Endometrium (tissue), 2 donors: ENCODE data around the gene ITPR2.
A peak's percentile ranks its signal among the peaks of the same experiment; 100 is the strongest.
"Not testable (repeated sequence)": the region's sequence is repeated elsewhere in the genome, so short reads cannot be mapped to it uniquely, and the experiment has no call there.

Experiments used
- FAIRE-seq: peaks from 2 replicates; lab custom pipeline; 2012; peaks lifted over from hg19 to GRCh38; lab: Jason Lieb, UNC
- donor health status: control.
- donor health status: control.

ITPR2 gene

DNA sequence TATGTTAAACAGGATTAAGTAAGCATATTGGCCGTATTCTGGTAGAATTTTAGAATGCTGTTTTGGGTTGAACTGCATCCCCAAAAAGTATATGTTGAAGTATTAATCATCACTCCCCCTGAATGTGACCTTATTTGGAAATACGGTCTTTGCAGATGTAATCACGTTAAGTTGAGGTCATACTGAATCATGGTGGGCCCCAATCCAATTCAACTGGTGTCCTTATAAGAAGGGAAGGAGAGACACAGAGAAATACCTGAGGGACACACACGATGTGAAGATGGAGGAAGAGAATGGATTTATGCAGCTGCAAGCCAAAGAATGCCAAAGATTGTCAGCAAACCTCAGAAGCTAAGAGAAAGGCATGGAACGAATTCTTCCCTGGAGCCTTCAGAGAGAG is 268.6 kb downstream of the ITPR2 start:
- FAIRE-seq = no peak

DNA sequence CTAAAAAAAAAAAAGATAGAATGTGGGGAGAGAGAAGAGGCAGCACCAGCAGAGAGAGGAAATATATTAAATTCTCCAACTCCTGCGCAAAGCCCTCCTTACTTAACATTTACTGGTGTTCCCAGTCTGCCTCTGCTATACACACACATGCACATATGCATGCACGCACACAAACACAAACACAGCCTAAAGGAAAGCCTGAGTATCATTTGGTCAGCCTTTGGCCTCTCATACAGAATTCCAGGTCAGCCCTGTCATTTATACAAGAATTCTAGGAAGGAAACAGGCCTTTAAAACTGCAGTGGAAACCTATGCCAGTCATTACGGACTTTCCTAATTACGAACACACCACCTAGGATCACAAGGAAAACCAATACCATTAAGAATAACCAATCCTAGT is 269.4 kb downstream of the ITPR2 start:
- no peak for FAIRE-seq

- FAIRE-seq = no peak
Observed at GRCh38 chr12:26557326-26557725, 275.7 kb downstream of the ITPR2 start.

DNA sequence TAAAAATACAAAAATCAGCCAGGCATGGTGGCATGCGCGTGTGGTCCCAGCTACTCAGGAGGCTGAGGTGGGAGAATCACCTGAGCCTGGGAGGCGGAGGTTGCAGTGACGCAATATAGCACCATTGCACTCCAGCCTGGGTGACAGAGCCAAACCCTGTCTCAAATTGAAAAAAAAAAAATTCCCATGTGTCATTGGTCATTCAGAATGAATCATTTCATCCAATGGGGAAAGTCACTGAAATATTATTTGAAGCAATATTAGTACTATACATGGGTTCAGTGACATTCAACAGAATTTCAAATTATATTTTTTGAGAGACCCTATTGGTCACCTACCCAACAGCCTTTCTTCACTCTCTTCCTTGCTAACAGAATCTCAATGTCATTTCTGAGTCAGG is 276.1 kb downstream of the ITPR2 start:
- FAIRE-seq = no peak

DNA sequence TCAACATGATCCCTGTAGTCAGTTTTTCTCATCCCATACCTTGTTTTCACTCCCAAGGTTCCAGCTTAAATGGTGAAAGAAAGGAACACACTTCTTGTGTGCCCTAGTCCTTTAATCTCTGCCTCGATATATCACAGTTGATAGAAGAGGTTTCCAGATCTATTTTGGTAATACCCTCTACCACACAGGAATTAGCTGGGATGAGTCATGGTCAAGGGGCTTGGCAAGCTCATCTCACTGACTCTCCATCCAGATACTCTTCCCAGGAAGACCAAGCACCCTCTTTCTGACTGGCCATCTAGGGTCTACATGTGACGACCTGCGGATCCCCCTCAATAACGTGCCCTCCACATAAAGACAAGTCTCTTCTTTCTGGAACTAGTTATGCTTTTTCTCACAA is 277.9 kb downstream of the ITPR2 start:
- no peak for FAIRE-seq

DNA sequence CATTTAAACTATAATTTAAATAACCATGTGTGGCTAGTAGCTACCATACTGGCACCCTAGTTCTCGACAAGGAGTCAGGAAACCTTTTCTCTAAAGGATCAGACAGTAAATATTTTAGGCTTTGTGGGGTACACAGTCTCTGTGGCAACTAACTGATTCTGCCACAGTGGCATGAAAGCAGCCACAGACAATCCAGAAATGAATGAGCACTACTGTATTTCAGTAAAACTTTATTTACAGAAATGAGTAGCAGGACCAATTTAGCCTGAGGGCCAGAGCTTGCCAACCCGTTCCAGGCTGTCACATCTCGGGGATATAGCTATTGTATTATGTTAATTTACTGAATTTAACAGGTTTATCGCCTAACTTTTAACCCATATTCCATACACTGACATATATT is 278.7 kb downstream of the ITPR2 start:
- no peak for FAIRE-seq

DNA sequence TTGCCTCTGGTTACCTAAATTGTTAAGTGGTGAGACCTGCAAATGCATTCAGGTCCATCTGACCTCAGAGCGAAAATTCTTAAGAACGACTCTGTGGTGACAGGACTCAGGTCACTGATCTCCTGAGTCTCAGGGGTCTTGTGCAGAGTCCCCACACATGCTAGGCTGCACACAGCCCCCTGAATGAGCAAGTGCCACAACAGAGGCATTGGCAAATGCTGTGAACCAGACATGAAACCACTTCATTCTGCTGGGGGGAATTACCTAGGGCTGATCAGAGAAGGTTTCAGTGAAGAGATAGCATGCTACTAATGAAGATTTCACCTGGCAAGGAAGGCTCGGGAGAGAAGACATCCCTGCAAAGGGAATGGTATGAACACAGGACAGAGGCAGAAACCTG is 281.6 kb downstream of the ITPR2 start:
- no peak for FAIRE-seq

DNA sequence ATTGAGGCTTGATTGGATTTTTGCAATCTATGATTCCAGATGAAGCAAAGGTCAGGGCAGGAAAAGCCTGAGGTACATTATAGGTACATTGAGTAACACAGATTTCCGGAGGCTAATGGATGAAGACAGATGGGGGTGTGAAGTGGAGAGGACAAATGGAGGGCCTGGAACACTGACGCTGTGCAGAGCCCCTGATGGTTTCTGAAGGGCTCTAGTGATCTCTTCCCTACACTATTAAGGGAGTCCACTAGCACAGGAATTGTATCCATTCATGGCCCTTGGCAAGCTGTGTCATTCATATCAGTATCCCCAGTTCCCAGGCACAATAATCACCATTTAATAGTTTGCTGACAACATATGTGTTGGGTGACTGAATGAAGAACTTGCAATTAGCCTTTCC is 284.8 kb downstream of the ITPR2 start:
- FAIRE-seq = no peak

DNA sequence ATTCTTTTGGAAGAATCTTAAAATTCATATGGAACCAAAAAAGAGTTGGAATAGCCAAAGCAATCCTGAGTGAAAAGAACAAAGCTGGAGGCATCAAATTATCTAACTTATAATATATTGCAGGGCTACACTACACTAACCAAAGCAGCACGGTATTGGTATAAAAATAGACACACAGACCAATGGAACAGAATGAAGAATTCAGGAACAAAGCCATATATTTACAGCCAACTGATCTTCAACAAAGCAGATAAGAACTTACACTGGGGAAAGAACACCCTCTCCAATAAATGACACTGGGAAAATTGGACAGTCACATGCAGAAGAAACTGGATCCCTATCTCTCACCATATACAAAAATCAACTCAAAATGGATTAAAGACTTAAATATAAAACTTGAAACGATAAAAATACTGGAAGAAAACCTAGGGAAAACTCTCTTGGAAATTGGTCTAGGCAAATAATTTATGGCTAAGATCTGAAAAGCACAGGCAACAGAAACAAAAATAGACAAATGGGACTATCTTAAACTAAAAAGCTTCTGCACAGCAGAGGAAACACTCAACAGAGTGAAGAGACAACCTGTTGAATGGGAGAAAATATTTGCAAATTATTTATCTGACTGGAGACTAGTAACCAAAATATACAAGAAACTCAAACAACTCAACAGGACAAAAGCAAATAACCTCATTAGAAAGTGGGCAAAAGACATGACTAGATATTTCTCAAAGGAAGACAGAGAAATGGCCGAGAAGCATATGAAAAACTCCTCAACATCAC is 286.3 kb downstream of the ITPR2 start:
- FAIRE-seq = no peak

GRCh38 chr12:26539131-26539530 is 293.9 kb downstream of the ITPR2 start:
- no peak for FAIRE-seq

DNA sequence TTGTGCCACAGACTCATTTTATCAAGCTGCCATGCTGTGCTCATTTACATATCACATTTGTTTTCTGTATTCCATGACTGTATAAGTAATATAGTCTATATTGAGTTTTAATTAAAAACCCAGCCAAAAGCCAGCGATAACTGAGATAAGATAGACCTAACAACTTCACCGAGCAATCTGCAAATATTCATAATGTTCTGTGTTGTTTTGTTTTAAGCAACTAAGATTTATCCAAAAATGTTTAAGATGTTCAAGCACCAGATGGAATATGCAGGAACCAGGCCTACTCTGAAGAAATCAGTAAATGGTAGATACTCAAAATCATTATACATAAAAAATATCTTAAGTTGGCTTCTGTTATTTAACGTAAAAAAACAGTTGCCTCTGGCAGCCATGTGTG is 295.3 kb downstream of the ITPR2 start:
- no peak for FAIRE-seq

- no peak for FAIRE-seq
Observed at GRCh38 chr12:26537126-26537525, 295.9 kb downstream of the ITPR2 start.

DNA sequence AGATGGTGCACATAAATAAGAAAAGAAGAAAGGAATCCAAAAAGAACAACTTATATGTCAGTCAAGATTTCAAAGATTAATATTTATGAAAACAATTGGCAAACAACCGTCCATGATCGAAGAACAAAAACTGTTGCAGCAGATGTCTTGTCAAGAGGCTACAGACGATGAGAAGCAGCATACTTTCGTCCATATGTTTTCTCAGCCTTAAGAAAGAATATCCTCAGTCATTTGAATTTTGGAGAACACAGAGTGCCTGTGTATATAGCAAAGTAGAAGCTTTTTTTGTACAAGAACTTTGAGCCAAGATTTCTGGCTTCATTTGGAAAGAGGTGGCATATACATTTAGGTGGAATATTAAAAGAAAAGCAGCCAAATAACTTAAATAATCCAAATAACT is 297.2 kb downstream of the ITPR2 start:
- FAIRE-seq = no peak

- no peak for FAIRE-seq
Observed at GRCh38 chr12:26534071-26534470, 298.9 kb downstream of the ITPR2 start.

DNA sequence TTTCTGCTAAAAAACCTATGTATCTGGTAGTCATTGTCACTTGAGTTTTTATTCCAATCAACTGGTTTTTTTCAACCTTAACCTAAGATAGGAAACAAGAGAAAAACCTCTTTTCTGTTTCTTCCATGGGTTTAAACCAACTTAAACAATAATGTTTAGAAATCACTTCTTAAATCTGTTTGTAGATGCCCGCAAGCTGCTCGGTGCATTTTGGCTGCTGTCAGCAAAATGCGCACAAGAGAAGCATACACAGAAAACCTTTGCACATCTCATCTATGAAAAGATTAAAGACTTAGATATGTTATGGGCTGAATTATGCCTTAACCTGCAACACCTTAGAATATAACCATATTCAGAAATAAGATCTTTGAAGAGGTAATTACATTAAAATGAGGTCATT is 299.8 kb downstream of the ITPR2 start:
- no peak for FAIRE-seq

GRCh38 chr12:26530461-26530860 is 302.5 kb downstream of the ITPR2 start:
- FAIRE-seq = no peak

- FAIRE-seq = no peak
Observed at GRCh38 chr12:26528943-26529342, 304.1 kb downstream of the ITPR2 start.

- no peak for FAIRE-seq
Observed at GRCh38 chr12:26527682-26528081, 305.3 kb downstream of the ITPR2 start.

DNA sequence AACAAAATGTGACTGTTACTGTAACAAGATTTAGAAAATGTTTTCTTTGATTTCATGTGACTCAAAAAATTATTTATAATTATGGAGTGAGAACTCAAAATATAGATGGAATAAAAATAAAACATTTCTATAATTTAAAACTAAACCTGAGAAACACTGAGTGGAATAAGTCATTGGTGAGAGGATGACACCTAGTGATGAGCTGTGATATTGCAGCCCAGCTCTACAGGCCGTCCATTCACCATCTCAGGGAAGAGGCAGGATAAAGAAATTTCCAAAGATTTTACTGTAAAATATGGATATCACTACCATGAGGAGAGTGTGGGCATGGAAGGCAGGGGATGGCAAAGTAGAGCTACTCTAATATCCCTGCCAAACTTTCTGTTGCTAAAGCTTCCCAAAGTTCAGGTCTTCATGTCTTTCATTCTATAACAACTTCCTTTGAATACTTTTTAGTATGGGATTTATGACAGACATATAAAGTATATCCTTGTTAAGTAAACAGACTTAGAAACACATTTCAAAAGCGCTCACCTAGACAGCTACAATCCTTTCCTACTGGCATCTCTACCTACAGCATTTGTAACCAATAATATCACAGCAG is 308.0 kb downstream of the ITPR2 start:
- peak; percentile 41 for FAIRE-seq

- no peak for FAIRE-seq
Observed at GRCh38 chr12:26523708-26524150, 309.3 kb downstream of the ITPR2 start.

DNA sequence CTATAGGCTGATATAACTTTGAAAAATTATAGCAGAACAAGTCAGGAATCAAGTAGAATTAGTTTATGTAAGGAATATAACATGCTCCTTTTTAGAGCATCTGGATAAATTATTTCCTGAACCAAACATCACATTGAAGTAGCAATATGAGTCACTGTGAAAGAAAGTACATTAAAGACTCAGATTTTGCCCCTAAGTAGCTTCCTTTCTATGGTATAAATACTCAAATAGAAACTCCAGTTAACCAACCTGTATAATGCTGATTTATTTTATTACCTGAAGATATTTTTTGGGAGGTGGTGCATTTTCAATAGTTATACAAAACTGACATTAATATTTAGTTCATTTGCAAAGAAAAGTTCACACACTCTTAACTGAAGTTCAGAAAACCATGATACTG is 312.1 kb downstream of the ITPR2 start:
- no peak for FAIRE-seq

DNA sequence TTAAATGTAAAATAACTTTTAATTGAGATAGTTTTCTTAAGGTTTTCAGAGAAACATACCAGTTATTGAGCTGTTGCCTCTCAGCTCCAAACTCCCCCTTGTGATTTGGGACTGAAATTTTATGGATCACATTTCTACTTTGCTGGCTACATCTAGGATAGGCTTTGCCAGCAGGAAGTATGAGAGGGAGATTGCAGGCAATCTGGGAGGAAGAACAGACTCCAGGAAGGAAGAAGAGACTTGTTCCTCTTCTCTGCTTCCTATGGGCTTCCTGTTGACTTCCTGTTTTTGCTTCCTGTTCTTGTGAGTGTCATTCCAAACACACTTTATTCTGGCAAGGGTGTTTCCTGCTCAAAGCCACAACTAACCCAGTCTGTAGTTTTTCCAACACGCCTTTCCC is 312.9 kb downstream of the ITPR2 start:
- FAIRE-seq = no peak

DNA sequence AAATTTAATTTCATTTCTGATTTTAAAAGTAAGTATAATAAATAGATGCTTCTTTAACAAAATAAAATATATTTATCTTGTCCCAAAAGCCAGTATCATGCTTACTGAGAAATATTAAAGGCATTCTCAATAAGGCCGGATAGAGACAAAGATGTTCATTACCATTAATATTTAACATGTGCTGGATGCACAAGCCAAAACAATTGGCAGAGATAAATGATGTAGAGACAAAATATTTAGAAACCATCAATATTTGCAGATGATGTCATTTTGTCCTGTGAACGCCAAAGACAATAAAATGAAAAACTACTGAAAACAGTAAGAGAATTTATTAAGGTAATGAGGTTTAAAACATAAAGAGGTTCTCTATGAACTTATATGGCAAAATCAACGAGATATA is 313.5 kb downstream of the ITPR2 start:
- FAIRE-seq = no peak

GRCh38 chr12:26517320-26517719 is 315.7 kb downstream of the ITPR2 start:
- not testable (repeated sequence) for FAIRE-seq
